GM13976 (cell line): ENCODE data around the gene SLAIN1.
A peak's percentile ranks its signal among the peaks of the same experiment; 100 is the strongest.

Experiments used
- DNase-seq: peaks from one replicate; pipeline ENCODE4 v3.0.0; 2012; ENCODE audit warnings: low spot score
- CTCF ChIP-seq: IDR thresholded peaks from 2 replicates; pipeline ENCODE4 v1.5.1; 2012; ENCODE audit warnings: borderline replicate concordance, mild to moderate bottlenecking; ENCODE audit not compliant: insufficient read depth; ENCODE audit errors: extremely low read depth, missing control alignments, control extremely low read depth
- in situ Hi-C: fragments of 300-500 bp; cut with MboI; formaldehyde crosslinking; loops from one replicate; pipeline ENCODE4 v1.12.0; 2022; ENCODE audit warnings: low sequenced_read_pairs, mixed read lengths, inconsistent platforms; ENCODE audit not compliant: unreplicated experiment

Gene SLAIN1

GRCh38 chr13:77774181-77774580 lies 76.7 kb downstream of the SLAIN1 start:
- no peak for TF ChIP-seq CTCF
- in situ Hi-C loops: no loop called here

GRCh38 chr13:77776704-77777103 lies 79.2 kb downstream of the SLAIN1 start:
- in situ Hi-C loops: no loop called here
- TF ChIP-seq CTCF: no peak
- DNase-seq: no peak

More at GRCh38 chr13:77774181-77774580, 76.7 kb downstream of the SLAIN1 start:
- no peak for DNase-seq

- DNase-seq: peak; percentile 45
- peak; percentile 48 for TF ChIP-seq CTCF
- in situ Hi-C loops: loop anchor here (10.0 kb wide), 1 partner anchor 345 kb away; no protein-coding TSS in a partner anchor
Observed at GRCh38 chr13:77779552-77780272, 82.2 kb downstream of the SLAIN1 start.

- TF ChIP-seq CTCF: no peak
- no peak for DNase-seq
- in situ Hi-C loops: loop anchor here (10.0 kb wide), 1 partner anchor 343 kb away; no protein-coding TSS in a partner anchor
Observed at GRCh38 chr13:77781808-77782207, 84.3 kb downstream of the SLAIN1 start.

- TF ChIP-seq CTCF: no peak
- DNase-seq: no peak
- in situ Hi-C loops: loop anchor here (10.0 kb wide), 1 partner anchor 340 kb away; no protein-coding TSS in a partner anchor
Observed at GRCh38 chr13:77784515-77784914, 87.0 kb downstream of the SLAIN1 start.

- DNase-seq: no peak
- no peak for TF ChIP-seq CTCF
- in situ Hi-C loops: loop anchor here (10.0 kb wide), 1 partner anchor 338 kb away; no protein-coding TSS in a partner anchor
Observed at GRCh38 chr13:77786695-77787287, 89.3 kb downstream of the SLAIN1 start.
